Endothelial cell of umbilical vein (primary cell): ENCODE data around the gene GOLGA8M. TPM values are rescaled to one million over a fixed set of nuclear protein-coding genes. Genes with fewer than 3 reads are reported as not detected.
"Not testable (repeated sequence)": the region's sequence is repeated elsewhere in the genome, so short reads cannot be mapped to it uniquely, and the experiment has no call there.

Experiments
- BruUV-seq: library from RNA; stranded (reverse); fragments of 400-500 nt; replicated peaks from 2 replicates; lab custom pipeline; 2021; lab: Mats Ljungman, UMichigan
- CTCF ChIA-PET: fragments of 300-600, 350-600 bp; sonication (Branson Sonifier 250); formaldehyde crosslinking; loops from one replicate; lab custom pipeline; 2021; ENCODE audit warnings: antibody characterized with exemption, inconsistent platforms; lab: Charles Lee
- POLR2A ChIA-PET: fragments of 300-600, 350-600 bp; sonication (Branson Sonifier 250); formaldehyde crosslinking; loops from one replicate; lab custom pipeline; 2021; ENCODE audit warnings: antibody characterized with exemption, inconsistent platforms; lab: Charles Lee
- DNase-seq: peaks from one replicate; pipeline ENCODE4 v3.0.0-alpha.2; 2011; ENCODE audit warnings: low read depth, low spot score
- FAIRE-seq: peaks from 2 replicates; lab custom pipeline; 2011; peaks lifted over from hg19 to GRCh38; lab: Jason Lieb, UNC
- H2AFZ ChIP-seq: 2 replicates; pipeline ENCODE4 v1.6.0; 2012; ENCODE audit warnings: low read depth, low read length, control low read depth, inconsistent platforms
- H3K27ac ChIP-seq: 2 replicates; pipeline ENCODE4 v1.5.1; 2011; ENCODE audit warnings: low read depth, mild to moderate bottlenecking, control low read depth, low read length, moderate library complexity; ENCODE audit not compliant: insufficient read depth
- H3K27me3 ChIP-seq, 2 experiments: 2 replicates each; pipeline versions ENCODE4 v1.6.0 to v1.6.1; 2011; ENCODE audit warnings: low read length in 2 of 2, mixed read lengths in 1 of 2; ENCODE audit not compliant: control insufficient read depth in 2 of 2, insufficient read depth in 2 of 2
- H3K36me3 ChIP-seq, 2 experiments: 2 replicates in 1 of 2; 3 replicates in 1 of 2; pipeline ENCODE4 v1.5.1; 2011; ENCODE audit warnings: low read length in 2 of 2, mild to moderate bottlenecking in 1 of 2, moderate library complexity in 1 of 2; ENCODE audit not compliant: control insufficient read depth in 2 of 2, insufficient read depth in 2 of 2; ENCODE audit errors: extremely low read depth in 1 of 2
- H3K4me1 ChIP-seq: 3 replicates; pipeline ENCODE4 v1.5.1; 2011; ENCODE audit warnings: mild to moderate bottlenecking, low read length; ENCODE audit not compliant: control insufficient read depth, insufficient read depth; ENCODE audit errors: extremely low read depth
- H3K4me2 ChIP-seq: 2 replicates; pipeline ENCODE4 v1.6.1; 2011; ENCODE audit warnings: low read length, control low read depth, mixed read lengths; ENCODE audit not compliant: insufficient read depth
- H3K4me3 ChIP-seq, 3 experiments: fragments of 200-600 bp in 1 of 3; sonication (generic), shearing (Covaris generic) in 1 of 3; replicated peaks in 1 of 3; 2 replicates each; pipeline ENCODE4 v1.5.1; 2011 to 2016; ENCODE audit warnings: control low read depth in 3 of 3, low read length in 3 of 3, mild to moderate bottlenecking in 2 of 3, inconsistent platforms in 1 of 3, low read depth in 1 of 3, moderate library complexity in 1 of 3; ENCODE audit not compliant: insufficient read depth in 1 of 3
- H3K79me2 ChIP-seq: 2 replicates; pipeline ENCODE4 v1.6.0; 2012; ENCODE audit warnings: low read length, inconsistent platforms; ENCODE audit not compliant: control insufficient read depth, insufficient read depth
- H3K9ac ChIP-seq: replicated peaks from 2 replicates; pipeline ENCODE3; 2011; ENCODE audit warnings: low read length, control low read depth; ENCODE audit not compliant: insufficient read depth; ENCODE audit errors: extremely low read depth
- H3K9me1 ChIP-seq: replicated peaks from 3 replicates; pipeline ENCODE4 v1.6.0; 2011; ENCODE audit warnings: mild to moderate bottlenecking, low read length; ENCODE audit not compliant: control insufficient read depth, insufficient read depth; ENCODE audit errors: extremely low read depth
- H3K9me3 ChIP-seq: replicated peaks from 2 replicates; pipeline ENCODE4 v1.5.1; 2012; ENCODE audit warnings: low read length, inconsistent platforms; ENCODE audit not compliant: control insufficient read depth, insufficient read depth
- H4K20me1 ChIP-seq: replicated peaks from 2 replicates; pipeline ENCODE3; 2011; ENCODE audit warnings: mild to moderate bottlenecking, low read length; ENCODE audit not compliant: control insufficient read depth, insufficient read depth; ENCODE audit errors: extremely low read depth
- EZH2 ChIP-seq: IDR thresholded peaks from 2 replicates; pipeline ENCODE4 v1.6.1; 2012; ENCODE audit warnings: borderline replicate concordance, low read depth, mild to moderate bottlenecking, moderate library complexity, low read length, inconsistent platforms; ENCODE audit not compliant: severe bottlenecking
- FOS ChIP-seq: IDR thresholded peaks from 2 replicates; pipeline ENCODE4 v1.6.1; 2011; ENCODE audit warnings: mild to moderate bottlenecking, low read length, moderate library complexity, borderline replicate concordance; ENCODE audit not compliant: insufficient read depth
- GATA2 ChIP-seq: IDR thresholded peaks from 2 replicates; pipeline ENCODE4 v1.7.0; 2011; ENCODE audit warnings: low read depth, mild to moderate bottlenecking, moderate library complexity, mixed read lengths, low read length; ENCODE audit not compliant: insufficient read length, insufficient read depth
- JUN ChIP-seq: IDR thresholded peaks from 2 replicates; pipeline ENCODE4 v1.6.1; 2011; ENCODE audit warnings: borderline replicate concordance, low read depth; ENCODE audit not compliant: insufficient read length, insufficient read depth
- MAX ChIP-seq: IDR thresholded peaks from 2 replicates; pipeline ENCODE4 v1.6.1; 2011; ENCODE audit not compliant: insufficient read depth, insufficient read length
- MYC ChIP-seq: IDR thresholded peaks from one replicate; pipeline ENCODE4 v1.6.1; 2011; ENCODE audit warnings: mild to moderate bottlenecking, low read depth, low read length
- POLR2A ChIP-seq: IDR thresholded peaks from 2 replicates; pipeline ENCODE4 v1.6.1; 2012; ENCODE audit warnings: low read depth, mild to moderate bottlenecking, control low read depth, low read length
- POLR2AphosphoS5 ChIP-seq: IDR thresholded peaks from 2 replicates; pipeline ENCODE4 v1.6.1; 2012; ENCODE audit warnings: low read depth, mild to moderate bottlenecking, control low read depth, low read length, moderate library complexity; ENCODE audit not compliant: insufficient read depth
- dilution Hi-C: fragments of 300-500 bp; cut with MboI; formaldehyde crosslinking; loops from one replicate; pipeline ENCODE4 v1.15.0; 2019; ENCODE audit warnings: low sequenced_read_pairs; ENCODE audit not compliant: extremely low pct_ligation_motif_present
- intact Hi-C: fragments of 100-400 bp; cut with micrococcal nuclease; formaldehyde crosslinking; loops from one replicate; pipeline ENCODE4 v1.10.0; 2022
- polyA plus RNA-seq, 4 experiments: library from polyadenylated mRNA; depleted of rRNA in 3 of 4; stranded (reverse) in 3 of 4; unstranded in 1 of 4; fragments of >200 nt; gene quantifications; 2 replicates each; pipeline versions ENCODE4 v1.2.1 to v1.2.3, GENCODE V29; 2011 to 2012; ENCODE audit warnings: missing spikeins in 1 of 4
- total RNA-seq: library from RNA; stranded (reverse); gene quantifications from 2 replicates; pipeline ENCODE4 v1.2.3, GENCODE V29; 2021
- TF ChIP-seq, protein P1 (sequence below), 2 donors: IDR thresholded peaks; 1 replicate in 1 of 2; 2 replicates in 1 of 2; pipeline ENCODE4 v1.5.1; 2011; ENCODE audit warnings: low read length in 2 of 2, mild to moderate bottlenecking in 2 of 2, moderate library complexity in 2 of 2, control low read depth in 1 of 2, inconsistent platforms in 1 of 2, low read depth in 1 of 2; ENCODE audit not compliant: insufficient read depth in 1 of 2; ENCODE audit errors: extremely low read depth in 1 of 2

Gene GOLGA8M
- total and polyA plus RNA-seq, 2 donors (not counting 3 experiments of a cell fraction or from before 2014, with no cell fraction given): 0.26 to 1.6 TPM

- H3K27me3 ChIP-seq: no peaks in the 10 kb centered on the region
- intact Hi-C loops: no loop called here
- no peaks in the 10 kb centered on the region for H3K9me1 ChIP-seq
- no peaks in the 10 kb centered on the region for H3K9me3 ChIP-seq
- DNase-seq (no peak), FAIRE-seq (no peak)
- no peaks in the 10 kb centered on the region for H3K79me2 ChIP-seq
- peaks cover 4% of the 10 kb centered on the region for H3K4me1 ChIP-seq
- no peak for TF ChIP-seq MYC
- TF ChIP-seq JUN: no peak
- no peak for TF ChIP-seq FOS
- no peak for TF ChIP-seq EZH2
- TF ChIP-seq POLR2A: no peak
- no peak for TF ChIP-seq POLR2AphosphoS5
- TF ChIP-seq, protein P1, sequence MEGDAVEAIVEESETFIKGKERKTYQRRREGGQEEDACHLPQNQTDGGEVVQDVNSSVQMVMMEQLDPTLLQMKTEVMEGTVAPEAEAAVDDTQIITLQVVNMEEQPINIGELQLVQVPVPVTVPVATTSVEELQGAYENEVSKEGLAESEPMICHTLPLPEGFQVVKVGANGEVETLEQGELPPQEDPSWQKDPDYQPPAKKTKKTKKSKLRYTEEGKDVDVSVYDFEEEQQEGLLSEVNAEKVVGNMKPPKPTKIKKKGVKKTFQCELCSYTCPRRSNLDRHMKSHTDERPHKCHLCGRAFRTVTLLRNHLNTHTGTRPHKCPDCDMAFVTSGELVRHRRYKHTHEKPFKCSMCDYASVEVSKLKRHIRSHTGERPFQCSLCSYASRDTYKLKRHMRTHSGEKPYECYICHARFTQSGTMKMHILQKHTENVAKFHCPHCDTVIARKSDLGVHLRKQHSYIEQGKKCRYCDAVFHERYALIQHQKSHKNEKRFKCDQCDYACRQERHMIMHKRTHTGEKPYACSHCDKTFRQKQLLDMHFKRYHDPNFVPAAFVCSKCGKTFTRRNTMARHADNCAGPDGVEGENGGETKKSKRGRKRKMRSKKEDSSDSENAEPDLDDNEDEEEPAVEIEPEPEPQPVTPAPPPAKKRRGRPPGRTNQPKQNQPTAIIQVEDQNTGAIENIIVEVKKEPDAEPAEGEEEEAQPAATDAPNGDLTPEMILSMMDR (IDR thresholded peaks at IDR 0.05; ENCODE audit: extremely low read depth in 1 of 2, insufficient read depth in 1 of 2, low read depth in 1 of 2, low read length in 2 of 2): no peak
- no peak for TF ChIP-seq GATA2
- no peak for TF ChIP-seq MAX
- no peak overlapping the region for H3K4me2 ChIP-seq
- H3K36me3 ChIP-seq: no peaks in the 10 kb centered on the region
- no peaks in the 10 kb centered on the region for H4K20me1 ChIP-seq
- dilution Hi-C loops: no loop called here
- ChIA-PET POLR2A (no interaction called here), CTCF (no interaction called here)
- H3K4me3 ChIP-seq: no peak overlapping the region
- H3K9ac ChIP-seq: no peak overlapping the region
- H3K27ac ChIP-seq: no peak overlapping the region
- BruUV-seq: no TSS peak
- H2AFZ ChIP-seq: no peak overlapping the region
Observed at GRCh38 chr15:28725556-28725955, 13.3 kb upstream of the GOLGA8M start.

DNA sequence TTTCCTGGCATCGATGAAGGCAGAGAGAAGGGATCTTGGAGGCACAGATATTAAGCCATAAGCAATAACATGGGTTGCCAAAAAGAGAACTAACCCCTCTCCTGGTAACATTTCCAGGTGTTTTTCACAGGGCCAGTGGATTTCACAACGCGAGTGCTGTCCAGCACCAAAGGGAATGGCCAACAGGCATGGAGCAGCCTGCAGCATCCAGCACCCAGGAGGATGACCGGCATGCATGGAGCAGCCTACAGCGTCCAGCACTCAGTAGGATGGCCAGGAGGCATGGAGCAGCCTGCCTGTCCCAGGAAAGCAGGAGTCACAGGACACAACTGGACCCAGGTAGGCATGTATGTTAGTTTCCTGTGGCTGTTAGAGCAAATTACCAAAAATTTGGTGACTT lies 11.8 kb upstream of the GOLGA8M start:
- H3K36me3 ChIP-seq, H3K4me3 ChIP-seq, H2AFZ ChIP-seq, H3K4me1 ChIP-seq, H3K9ac ChIP-seq, H3K9me3 ChIP-seq, DNase-seq, dilution Hi-C loops, FAIRE-seq, BruUV-seq, H3K79me2 ChIP-seq, H3K9me1 ChIP-seq, CTCF ChIA-PET, H3K27ac ChIP-seq, POLR2A ChIA-PET, intact Hi-C loops, H4K20me1 ChIP-seq, H3K4me2 ChIP-seq, H3K27me3 ChIP-seq: not testable (repeated sequence)

DNA sequence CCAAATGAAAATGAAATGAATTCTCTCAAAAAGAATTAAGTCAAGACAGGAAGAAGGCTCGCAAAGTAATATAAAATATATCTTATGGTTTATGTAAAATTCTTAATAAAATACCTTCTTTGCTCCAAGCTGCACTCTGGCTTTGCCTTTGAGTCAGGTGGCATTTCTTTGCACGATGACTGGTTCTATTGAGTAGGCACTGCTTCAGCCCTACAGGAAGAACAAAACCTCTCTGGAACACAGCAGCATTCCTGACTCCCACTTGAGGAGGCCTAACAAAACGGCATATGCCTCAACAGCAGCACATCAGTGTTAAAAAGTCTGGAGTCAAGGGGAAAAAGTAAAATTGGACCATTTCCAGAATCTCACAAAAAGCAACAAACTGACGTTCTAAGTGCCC lies 7.4 kb upstream of the GOLGA8M start:
- H3K4me3 ChIP-seq, BruUV-seq, H3K27ac ChIP-seq, H3K9me3 ChIP-seq, DNase-seq, H3K4me1 ChIP-seq, FAIRE-seq, H3K36me3 ChIP-seq, H3K9ac ChIP-seq, dilution Hi-C loops, H3K27me3 ChIP-seq, POLR2A ChIA-PET, H3K9me1 ChIP-seq, H3K4me2 ChIP-seq, H3K79me2 ChIP-seq, intact Hi-C loops, CTCF ChIA-PET, H2AFZ ChIP-seq, H4K20me1 ChIP-seq: not testable (repeated sequence)
